ENCODE measurements around the gene PMP22.

Gene PMP22

GRCh38 chr17:15181333-15181732, 83.8 kb downstream of the PMP22 start:
- no peak for DNase-seq (ENCODE audit: extremely low spot score)
- TF ChIP-seq CTCF (IDR thresholded peaks at IDR 0.05; ENCODE audit: control extremely low read depth, extremely low read depth, low read depth, missing control alignments): no peak
- ChIA-PET CTCF (interaction anchor here (0.6 to 1.0 kb wide), 2 partner anchors 10 to 11 kb away, joined by 3 to 4 read pairs; no protein-coding TSS in a partner anchor), POLR2A (no interaction called here)

- no peak for TF ChIP-seq CTCF (IDR thresholded peaks at IDR 0.05; ENCODE audit: control extremely low read depth, extremely low read depth, low read depth, missing control alignments)
- POLR2A ChIA-PET: no interaction called here
These were observed 85.0 kb downstream of the PMP22 start for GRCh38 chr17:15180121-15180561.

More at GRCh38 chr17:15180121-15180561, 85.0 kb downstream of the PMP22 start:
- DNase-seq (ENCODE audit: extremely low spot score): no peak
- CTCF ChIA-PET: no interaction called here
